Astrocyte of the spinal cord (primary cell): ENCODE results near the gene ARVCF.

ENCODE experiments used
- DNase-seq: peaks from one replicate; pipeline ENCODE4 v3.0.0; 2011; ENCODE audit warnings: low read depth, low spot score
- H3K4me3 ChIP-seq: 2 replicates; pipeline ENCODE4 v1.5.1; 2011; ENCODE audit warnings: low read depth, mild to moderate bottlenecking, low read length, moderate library complexity
- CTCF ChIP-seq: IDR thresholded peaks from 2 replicates; pipeline ENCODE4 v1.5.1; 2012; ENCODE audit warnings: low read depth, mild to moderate bottlenecking, low read length, inconsistent platforms
- in situ Hi-C: cut with HindIII; loops from 2 replicates; pipeline ENCODE4 v1.10.0; 2017; ENCODE audit warnings: low sequenced_read_pairs

The ARVCF gene

GRCh38 chr22:20000246-20001081 is 16.2 kb downstream of the ARVCF start:
- H3K4me3 ChIP-seq, result no peak overlapping the region
- TF ChIP-seq CTCF, result no peak
- in situ Hi-C loops, result no loop called here
- no peak for DNase-seq

- no peak overlapping the region for H3K4me3 ChIP-seq
- DNase-seq, result no peak
- TF ChIP-seq CTCF, result no peak
- in situ Hi-C loops, result no loop called here
Measured at GRCh38 chr22:19998991-19999820, 17.4 kb downstream of the ARVCF start.

- no peak for TF ChIP-seq CTCF
- no peak overlapping the region for H3K4me3 ChIP-seq
- in situ Hi-C loops, result no loop called here
- no peak for DNase-seq
Measured at GRCh38 chr22:19998232-19998951, 18.2 kb downstream of the ARVCF start.

- no peak for DNase-seq
- no peak for TF ChIP-seq CTCF
- no peak overlapping the region for H3K4me3 ChIP-seq
- in situ Hi-C loops, result no loop called here
Measured at GRCh38 chr22:19997561-19998231, 18.9 kb downstream of the ARVCF start.

- no peak for DNase-seq
- in situ Hi-C loops, result no loop called here
- TF ChIP-seq CTCF, result no peak
- H3K4me3 ChIP-seq, result no peak overlapping the region
Measured at GRCh38 chr22:19996694-19997384, 19.8 kb downstream of the ARVCF start.
